Heart right ventricle (tissue), 16 donors: ENCODE measurements around the gene CBLIF. TPM values are rescaled to one million over a fixed set of nuclear protein-coding genes. Genes with fewer than 3 reads are reported as not detected.

Experiments used
- ATAC-seq, 8 donors: fragments of 200-7000 bp; cut with Tn5 transposase; one replicate each; pipeline ENCODE4 v1.9.1; 2020; ENCODE audit warnings: mild to moderate bottlenecking in 8 of 8, moderate library complexity in 8 of 8, moderate number of reproducible peaks in 1 of 8
- DNase-seq, 2 donors: peaks; one replicate each; pipeline ENCODE4 v3.0.0-alpha.2; 2020
- H3K27ac ChIP-seq, 10 donors: fragments of 200-600 bp; sonication (generic) in 2 of 10; one replicate each; pipeline versions ENCODE4 v1.5.0 to v1.8.0; 2020 to 2022; ENCODE audit warnings: mild to moderate bottlenecking in 3 of 10
- H3K27me3 ChIP-seq, 7 donors: fragments of 200-600 bp; one replicate each; pipeline ENCODE4 v1.8.0; 2021 to 2022; ENCODE audit warnings: mild to moderate bottlenecking in 2 of 7
- H3K36me3 ChIP-seq, 9 donors: fragments of 200-600 bp; sonication (generic) in 1 of 9; one replicate each; pipeline versions ENCODE4 v1.5.0 to v1.8.0; 2020 to 2022; ENCODE audit warnings: mild to moderate bottlenecking in 2 of 9
- H3K4me1 ChIP-seq, 9 donors: fragments of 200-600 bp; sonication (generic) in 1 of 9; one replicate each; pipeline versions ENCODE4 v1.5.0 to v1.8.0; 2020 to 2022; ENCODE audit warnings: mild to moderate bottlenecking in 4 of 9
- H3K4me3 ChIP-seq, 10 donors: fragments of 200-600 bp; sonication (generic) in 2 of 10; one replicate each; pipeline versions ENCODE4 v1.5.0 to v1.8.0; 2020 to 2022; ENCODE audit warnings: mild to moderate bottlenecking in 7 of 10, moderate library complexity in 2 of 10
- H3K9me3 ChIP-seq, 11 donors: fragments of 200-600 bp in 10 of 11; sonication (generic) in 2 of 11; one replicate each; pipeline versions ENCODE4 v1.5.0 to v1.8.0; 2013 to 2022; ENCODE audit warnings: mild to moderate bottlenecking in 2 of 11, control low read depth in 1 of 11, moderate library complexity in 1 of 11
- WGBS, 2 donors: extraction: QIAGEN DNeasy Blood & Tissue Kit; methylation state at CpG; one replicate each; pipeline ENCODE4 v1.1.7; 2013; ENCODE audit warnings: inconsistent platforms in 1 of 2; 5-methylcytosine and 5-hydroxymethylcytosine counted together
- intact Hi-C, 10 donors: fragments of 100-400 bp; cut with DNase I; formaldehyde crosslinking; loops; one replicate each; pipeline versions ENCODE4 v1.11.1 to v1.14.2; 2022
- polyA plus RNA-seq, 2 donors: library from polyadenylated mRNA; stranded (reverse); fragments of 200-250 nt; gene quantifications; one replicate each; pipeline ENCODE4 v1.2.3, GENCODE V29; 2013
- total RNA-seq, 10 donors: library from RNA; stranded (reverse); fragmentation: NEBNext Ultra II Directional in 3 of 10; extraction: Animal tissue kit (Norgen Biotek cat#: 25700) in 3 of 10; gene quantifications; one replicate each; pipeline versions ENCODE4 v1.2.1 to v1.2.4, GENCODE V29; 2021 to 2023
- TF ChIP-seq, protein P1 (sequence below), 9 donors: fragments of 200-600 bp; sonication (generic) in 2 of 9; IDR thresholded peaks; one replicate each; pipeline versions ENCODE4 v1.5.0 to v1.8.0; 2021 to 2022; ENCODE audit warnings: antibody characterized with exemption in 9 of 9, mild to moderate bottlenecking in 5 of 9, moderate library complexity in 1 of 9
- donor health status: Arrhythmogenic right ventricular cardiomyopathy.
- donor health status: ischemic (EF 13 %, LVEDD 7.1; RV severe dilation, severe dysfunction).
- donor health status: healthy with polysubstance abuse.
- donor health status: DM: no; HTN: yes; CAD: no.
- donor health status: DM: no; HTN: no; CAD: no.
- donor health status: ischemic (EF 25% LVEDD 6.9; RV normal size, moderate dysfunction).
- donor health status: ischemic (EF 25% LVEDD 5.7; RV mildly dilated, moderate dysfunction).
- donor health status: healthy.
- donor health status: DM: yes; HTN: yes; CAD: no.
- donor health status: Ischemic cardiomyopathy.
- donor health status: ischemic (EF 35%, LVEDD 5.7; RV mildly dilated, moderate dysfunction).
- donor health status: nonischemic (EF 11% LVEDD 7.7; RV severe dilation, severe dysfunction).
- donor health status: DM: yes; HTN: yes; CAD: no.
- donor health status: PGD.
- donor health status: ischemic (EF 29% LVEDD 5.4; RV normal size, mild dysfunction).
- donor health status: nonischemic (EF 23%, LVEDD 6.1; RV moderate dilation, normal function).

The CBLIF gene
- total and polyA plus RNA-seq, 12 donors: not detected

DNA sequence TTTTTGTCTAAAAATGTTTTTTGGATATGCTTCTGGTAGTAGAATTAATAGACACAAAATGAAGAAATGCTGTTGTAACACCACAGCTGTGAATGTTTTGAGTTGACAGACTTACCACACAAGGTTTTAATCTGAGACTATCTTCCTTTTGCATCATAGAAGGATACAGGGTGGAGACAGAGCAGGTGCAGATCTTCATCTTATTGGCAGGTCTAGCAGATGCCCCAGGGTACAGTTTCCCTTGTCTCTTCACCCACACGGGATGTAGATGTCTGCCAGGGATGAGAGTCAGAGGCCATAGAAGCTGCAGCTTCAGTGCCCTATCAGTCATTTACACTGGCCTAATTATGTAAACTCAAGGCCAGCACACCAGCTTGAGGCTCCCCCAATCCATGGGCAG lies 34.3 kb upstream of the CBLIF start:
- no peak for ATAC-seq
- WGBS, 2 donors: 60 to 78% methylated on average over 1 of the region's 1 CpG
- TF ChIP-seq, protein P1, sequence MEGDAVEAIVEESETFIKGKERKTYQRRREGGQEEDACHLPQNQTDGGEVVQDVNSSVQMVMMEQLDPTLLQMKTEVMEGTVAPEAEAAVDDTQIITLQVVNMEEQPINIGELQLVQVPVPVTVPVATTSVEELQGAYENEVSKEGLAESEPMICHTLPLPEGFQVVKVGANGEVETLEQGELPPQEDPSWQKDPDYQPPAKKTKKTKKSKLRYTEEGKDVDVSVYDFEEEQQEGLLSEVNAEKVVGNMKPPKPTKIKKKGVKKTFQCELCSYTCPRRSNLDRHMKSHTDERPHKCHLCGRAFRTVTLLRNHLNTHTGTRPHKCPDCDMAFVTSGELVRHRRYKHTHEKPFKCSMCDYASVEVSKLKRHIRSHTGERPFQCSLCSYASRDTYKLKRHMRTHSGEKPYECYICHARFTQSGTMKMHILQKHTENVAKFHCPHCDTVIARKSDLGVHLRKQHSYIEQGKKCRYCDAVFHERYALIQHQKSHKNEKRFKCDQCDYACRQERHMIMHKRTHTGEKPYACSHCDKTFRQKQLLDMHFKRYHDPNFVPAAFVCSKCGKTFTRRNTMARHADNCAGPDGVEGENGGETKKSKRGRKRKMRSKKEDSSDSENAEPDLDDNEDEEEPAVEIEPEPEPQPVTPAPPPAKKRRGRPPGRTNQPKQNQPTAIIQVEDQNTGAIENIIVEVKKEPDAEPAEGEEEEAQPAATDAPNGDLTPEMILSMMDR (IDR thresholded peaks at IDR 0.05): no peak
- Histone ChIP-seq H3K9me3 (no peaks in the 10 kb centered on the region), H3K4me1 (no peaks in the 10 kb centered on the region), H3K4me3 (no peak overlapping the region), H3K27me3 (no peaks in the 10 kb centered on the region), H3K36me3 (no peaks in the 10 kb centered on the region), H3K27ac (no peak overlapping the region)
- intact Hi-C loops: no loop called here
- no peak for DNase-seq

DNA sequence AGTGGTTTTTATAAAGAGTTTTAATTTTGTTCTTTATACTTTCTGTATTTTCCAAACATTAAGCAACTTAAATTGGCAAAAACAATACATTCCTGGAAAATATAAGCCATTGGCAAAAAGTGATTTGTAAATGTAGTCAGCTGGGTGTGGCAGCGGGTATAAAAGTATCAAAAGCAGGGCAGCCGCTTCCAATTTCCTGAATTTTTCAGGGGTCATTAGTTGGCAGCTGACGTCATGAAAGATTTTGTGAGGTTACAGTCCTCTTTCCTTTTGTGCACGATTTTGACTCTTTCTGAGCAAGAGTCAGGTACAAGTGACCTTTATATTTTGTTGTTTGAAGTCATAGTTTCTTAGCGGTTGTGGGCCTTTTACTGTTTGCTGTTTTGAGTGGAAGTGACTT lies 33.3 kb upstream of the CBLIF start, which contains the start of gene OOSP3:
Gene OOSP3 (plus strand): TSS at position 208 of the 400 bp plus-strand sequence. CDS start 27 bp downstream, at position 235.
- DNase-seq (no peak), ATAC-seq (no peak)
- no peaks in the 10 kb centered on the region for H3K9me3 ChIP-seq
- no peak within 1 kb of the TSS for H3K27ac ChIP-seq
- intact Hi-C loops: no loop called here
- no peaks in the 10 kb centered on the region for H3K4me1 ChIP-seq
- H3K36me3 ChIP-seq: no peaks in the 10 kb centered on the region
- WGBS, 2 donors: 74 to 82% methylated on average over 5 of the region's 5 CpGs
- H3K27me3 ChIP-seq: no peaks in the 10 kb centered on the region
- no peak within 1 kb of the TSS for H3K4me3 ChIP-seq
- TF ChIP-seq, protein P1 (IDR thresholded peaks at IDR 0.05): no peak

DNA sequence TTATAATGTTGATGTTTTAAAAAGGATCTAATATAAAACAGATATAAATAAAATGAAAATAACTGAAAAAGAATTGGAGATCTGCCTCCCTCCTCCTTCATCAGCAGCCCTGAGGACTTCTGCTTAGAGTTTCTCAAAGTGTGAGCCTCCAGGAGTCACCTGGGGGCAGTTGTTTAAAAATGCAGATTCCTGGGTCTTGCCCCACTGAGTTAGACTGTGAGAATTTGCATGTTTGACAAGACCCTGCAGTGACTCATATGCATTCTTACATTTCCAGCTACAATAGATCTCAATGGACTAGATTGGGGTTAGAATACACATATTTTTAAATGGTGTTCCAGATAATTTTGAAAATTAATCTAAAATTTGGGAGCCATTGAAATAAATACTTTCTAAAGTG lies 32.5 kb upstream of the CBLIF start:
- H3K4me1 ChIP-seq: no peaks in the 10 kb centered on the region
- no peaks in the 10 kb centered on the region for H3K27me3 ChIP-seq
- no peak overlapping the region for H3K27ac ChIP-seq
- no peak overlapping the region for H3K4me3 ChIP-seq
- TF ChIP-seq, protein P1 (IDR thresholded peaks at IDR 0.05): no peak
- intact Hi-C loops: no loop called here
- no peaks in the 10 kb centered on the region for H3K36me3 ChIP-seq
- DNase-seq (no peak), ATAC-seq (no peak)
- H3K9me3 ChIP-seq: no peaks in the 10 kb centered on the region

DNA sequence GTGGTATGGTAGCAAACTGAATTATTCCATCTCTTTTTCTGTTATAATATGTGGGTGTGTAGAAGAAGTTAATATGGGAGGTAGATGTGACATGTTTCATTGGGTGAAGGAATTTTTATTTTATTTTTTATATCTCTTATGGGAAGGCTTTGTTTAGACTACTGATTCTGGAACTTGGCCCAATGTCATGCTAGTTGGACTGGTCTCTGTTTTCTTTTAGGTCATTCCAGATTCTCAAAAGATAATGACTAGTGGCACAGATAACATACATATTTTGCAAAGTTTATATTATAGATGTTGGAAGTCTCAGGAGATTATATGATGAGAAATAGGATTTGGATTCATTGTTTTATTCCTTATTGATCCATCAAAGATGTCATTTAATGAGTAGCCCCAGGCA lies 32.0 kb upstream of the CBLIF start:
- Histone ChIP-seq H3K4me1 (no peaks in the 10 kb centered on the region), H3K36me3 (no peaks in the 10 kb centered on the region), H3K27me3 (no peaks in the 10 kb centered on the region), H3K27ac (no peak overlapping the region), H3K9me3 (no peaks in the 10 kb centered on the region), H3K4me3 (no peak overlapping the region)
- DNase-seq (no peak), ATAC-seq (no peak)
- TF ChIP-seq, protein P1 (IDR thresholded peaks at IDR 0.05): no peak
- intact Hi-C loops: no loop called here
